Subcutaneous adipose tissue (tissue), 4 donors: ENCODE results near the gene TCN1. TPM values are rescaled to one million over a fixed set of nuclear protein-coding genes. Genes with fewer than 3 reads are reported as not detected.

Source experiments
- total RNA-seq, 4 donors: library from RNA; depleted of rRNA; stranded (reverse); fragments of >200 nt; gene quantifications; one replicate each; pipeline ENCODE4 v1.1.0, GENCODE V29; 2016
- TF ChIP-seq, protein P1 (sequence below): fragments of 450-650 bp; IDR thresholded peaks from one replicate; pipeline ENCODE4 v1.5.1; 2016; ENCODE audit warnings: low read depth, mild to moderate bottlenecking, control low read depth, antibody characterized with exemption, moderate library complexity

Gene TCN1
- total RNA-seq, 4 donors from 2014 or later: 0.34 to 0.98 TPM; not detected in 2

DNA sequence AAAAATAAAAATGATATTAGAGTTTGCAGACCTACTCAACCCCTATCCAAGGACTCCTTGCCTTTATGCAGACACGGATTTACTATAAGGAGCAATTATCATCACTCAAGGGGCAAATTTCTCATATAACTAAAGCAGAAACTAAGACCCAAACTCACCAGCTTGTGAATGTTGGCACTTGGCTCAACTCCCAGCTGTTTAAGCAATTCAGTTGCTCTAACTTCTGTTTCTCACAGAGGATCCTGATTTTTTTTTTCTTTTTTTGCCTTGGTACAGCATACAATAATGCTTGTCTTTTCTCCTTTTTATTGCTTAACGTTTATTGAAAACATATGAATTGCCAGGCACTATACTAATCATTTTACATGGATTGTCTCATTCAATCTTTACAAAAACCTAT lies 11.4 kb downstream of the TCN1 start:
- TF ChIP-seq, protein P1, sequence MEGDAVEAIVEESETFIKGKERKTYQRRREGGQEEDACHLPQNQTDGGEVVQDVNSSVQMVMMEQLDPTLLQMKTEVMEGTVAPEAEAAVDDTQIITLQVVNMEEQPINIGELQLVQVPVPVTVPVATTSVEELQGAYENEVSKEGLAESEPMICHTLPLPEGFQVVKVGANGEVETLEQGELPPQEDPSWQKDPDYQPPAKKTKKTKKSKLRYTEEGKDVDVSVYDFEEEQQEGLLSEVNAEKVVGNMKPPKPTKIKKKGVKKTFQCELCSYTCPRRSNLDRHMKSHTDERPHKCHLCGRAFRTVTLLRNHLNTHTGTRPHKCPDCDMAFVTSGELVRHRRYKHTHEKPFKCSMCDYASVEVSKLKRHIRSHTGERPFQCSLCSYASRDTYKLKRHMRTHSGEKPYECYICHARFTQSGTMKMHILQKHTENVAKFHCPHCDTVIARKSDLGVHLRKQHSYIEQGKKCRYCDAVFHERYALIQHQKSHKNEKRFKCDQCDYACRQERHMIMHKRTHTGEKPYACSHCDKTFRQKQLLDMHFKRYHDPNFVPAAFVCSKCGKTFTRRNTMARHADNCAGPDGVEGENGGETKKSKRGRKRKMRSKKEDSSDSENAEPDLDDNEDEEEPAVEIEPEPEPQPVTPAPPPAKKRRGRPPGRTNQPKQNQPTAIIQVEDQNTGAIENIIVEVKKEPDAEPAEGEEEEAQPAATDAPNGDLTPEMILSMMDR: no peak

DNA sequence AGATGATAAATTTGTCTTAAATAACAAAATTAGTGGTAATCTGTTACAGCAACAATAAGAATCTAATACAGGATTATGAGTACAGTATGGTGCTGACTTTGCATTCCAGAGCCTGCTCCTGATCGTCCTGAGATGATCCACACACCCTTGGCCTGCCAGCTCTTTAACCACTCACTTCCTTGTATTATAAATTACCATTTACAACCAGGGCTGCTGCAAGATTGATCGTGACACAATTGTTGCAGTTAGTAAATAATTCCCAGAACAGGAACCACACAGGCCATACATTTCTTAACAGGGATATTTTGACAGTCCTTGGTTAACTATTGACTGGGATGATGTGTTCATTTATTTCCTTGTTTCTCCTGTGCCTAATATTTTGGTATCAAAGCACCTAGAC lies 17.2 kb downstream of the TCN1 start:
- TF ChIP-seq, protein P1: no peak

DNA sequence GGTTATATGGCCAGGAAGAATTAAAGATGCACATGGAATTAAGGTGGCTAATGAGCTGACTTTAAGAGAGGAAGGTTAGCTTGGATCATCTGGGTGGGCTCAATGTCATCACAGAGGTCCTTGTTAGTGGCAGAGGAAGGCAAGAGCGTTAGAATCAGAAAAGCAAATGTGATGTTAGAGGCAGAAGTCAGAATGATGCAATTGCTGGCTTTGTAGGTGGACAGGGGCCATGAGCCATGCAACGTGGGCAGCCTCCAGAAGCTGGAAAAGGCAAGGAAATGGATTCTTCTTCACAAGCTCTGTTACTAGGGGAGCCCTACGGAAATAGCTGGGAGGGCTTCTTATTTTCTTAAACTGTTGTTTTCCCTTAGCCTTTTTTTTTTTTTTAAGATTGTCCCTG lies 18.7 kb downstream of the TCN1 start:
- TF ChIP-seq, protein P1: no peak

DNA sequence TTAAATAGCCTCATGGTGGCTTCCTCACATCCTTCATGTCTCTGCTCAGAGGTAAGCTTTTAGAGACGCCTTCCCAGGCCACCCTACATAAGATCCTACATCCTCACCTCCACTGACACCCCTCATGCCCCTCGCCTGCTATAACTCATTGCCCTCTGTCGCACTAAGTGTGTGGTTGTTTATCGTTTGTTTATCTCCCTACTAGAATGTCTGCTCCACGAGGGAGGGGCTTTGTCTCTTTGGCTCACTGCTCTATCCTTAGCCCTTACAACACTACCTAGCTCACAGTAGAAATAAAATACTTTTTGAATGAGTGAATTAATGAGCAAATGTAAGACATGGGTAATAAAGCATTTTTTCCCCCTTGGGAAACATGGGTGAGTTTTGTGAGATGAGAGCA lies 19.7 kb downstream of the TCN1 start:
- TF ChIP-seq, protein P1: no peak

DNA sequence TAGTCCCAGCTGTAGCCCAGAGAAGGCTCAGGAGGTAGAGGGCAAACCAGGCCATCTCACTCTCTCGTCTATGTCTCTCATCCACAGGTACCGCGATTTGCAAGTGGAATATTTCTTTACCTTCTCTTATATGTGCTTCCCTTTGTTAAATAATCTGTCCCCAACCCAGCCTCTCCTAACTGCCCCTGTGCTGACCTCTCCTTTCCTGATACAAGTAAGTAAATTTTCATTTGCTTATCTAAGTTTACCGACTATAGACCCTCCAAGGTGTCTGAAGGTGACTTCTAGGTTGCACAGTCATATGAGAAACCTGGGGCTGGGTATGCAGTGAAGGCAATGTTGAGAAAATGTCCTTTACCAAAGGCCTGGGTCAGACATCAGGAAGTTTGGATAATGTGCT lies 20.9 kb downstream of the TCN1 start, which contains the start of gene CBLIF:
Gene CBLIF (minus strand): TSS at position 101 of the 400 bp plus-strand sequence. CDS start 46 bp downstream, at position 55.
- TF ChIP-seq, protein P1: no peak

DNA sequence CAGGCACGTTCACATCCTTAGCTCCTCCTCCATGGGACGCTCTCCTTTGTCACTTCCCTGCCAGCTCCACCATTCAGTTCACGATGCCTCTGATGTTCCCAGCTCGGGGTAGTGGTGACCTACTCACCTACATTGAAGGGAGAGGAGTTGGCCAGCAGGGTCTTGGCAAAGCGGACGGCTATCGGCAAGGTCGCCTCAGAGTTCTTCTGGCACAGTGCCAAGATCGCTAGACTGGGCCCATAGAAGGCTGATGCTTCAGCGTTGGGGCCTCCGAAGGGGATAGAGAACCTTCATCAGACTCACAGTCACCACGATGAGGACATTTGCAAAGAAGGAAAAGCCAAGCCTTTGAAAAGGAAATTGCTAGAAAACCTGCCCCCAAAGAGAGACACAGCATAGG lies 24.0 kb downstream of the TCN1 start:
- TF ChIP-seq, protein P1: no peak

DNA sequence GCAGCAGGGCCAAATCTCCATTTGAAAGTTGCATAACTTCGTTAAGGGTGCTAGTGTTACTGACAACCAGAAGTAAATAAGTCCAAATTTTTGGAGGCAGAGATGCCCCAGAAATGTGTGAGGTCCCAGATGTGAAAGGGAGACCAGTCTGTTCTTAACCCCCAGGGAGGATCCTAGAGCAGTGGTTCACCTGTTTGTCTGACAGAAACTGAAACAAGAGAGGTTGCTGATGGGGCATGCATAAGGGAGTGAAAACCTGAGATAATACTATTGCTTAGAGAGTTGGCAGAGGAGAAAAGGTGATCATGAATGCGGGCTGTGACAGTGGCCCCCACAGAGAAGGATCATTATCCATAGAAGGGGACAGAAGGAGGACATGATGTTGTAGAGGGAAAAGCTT lies 24.8 kb downstream of the TCN1 start:
- TF ChIP-seq, protein P1: no peak
